Measurements from ENCODE around the gene TBC1D19.

The TBC1D19 gene

DNA sequence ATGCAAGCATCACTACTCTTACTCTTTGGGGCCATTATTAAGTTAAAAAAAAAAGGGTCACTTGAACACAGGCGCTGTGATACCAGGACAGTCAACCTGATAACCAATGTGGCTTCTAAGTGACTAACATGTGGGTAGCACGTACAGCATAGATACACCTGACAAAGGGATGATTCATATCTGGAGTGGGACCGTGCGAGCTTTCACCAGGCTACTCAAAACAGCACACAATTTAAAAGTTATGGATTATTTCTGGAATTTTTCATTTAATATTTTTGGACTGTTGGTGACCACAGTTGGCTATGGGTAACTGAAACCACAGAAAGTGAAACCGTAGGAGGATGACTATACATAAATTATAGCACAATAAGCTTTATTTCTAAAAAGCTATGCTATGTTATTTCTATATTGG is 162.9 kb downstream of the TBC1D19 start:
- DNase-seq, result no peak
- Histone ChIP-seq H3K27me3 (replicated peaks; ENCODE audit: control insufficient read depth, insufficient read depth, low read length, poor library complexity, severe bottlenecking) (no peaks in the 10 kb centered on the region), H3K4me3 (ENCODE audit: insufficient read depth, low read depth, low read length, poor library complexity, severe bottlenecking) (no peak overlapping the region), H3K36me3 (ENCODE audit: control insufficient read depth, insufficient read depth, low read length) (peaks cover 3% of the 10 kb centered on the region), H3K27ac (ENCODE audit: insufficient read depth, low read length, poor library complexity, severe bottlenecking) (no peak overlapping the region), H3K4me1 (ENCODE audit: control insufficient read depth, insufficient read depth, low read length, poor library complexity, severe bottlenecking) (no peaks in the 10 kb centered on the region), H3K9me3 (ENCODE audit: control insufficient read depth, low read length) (no peaks in the 10 kb centered on the region)

DNA sequence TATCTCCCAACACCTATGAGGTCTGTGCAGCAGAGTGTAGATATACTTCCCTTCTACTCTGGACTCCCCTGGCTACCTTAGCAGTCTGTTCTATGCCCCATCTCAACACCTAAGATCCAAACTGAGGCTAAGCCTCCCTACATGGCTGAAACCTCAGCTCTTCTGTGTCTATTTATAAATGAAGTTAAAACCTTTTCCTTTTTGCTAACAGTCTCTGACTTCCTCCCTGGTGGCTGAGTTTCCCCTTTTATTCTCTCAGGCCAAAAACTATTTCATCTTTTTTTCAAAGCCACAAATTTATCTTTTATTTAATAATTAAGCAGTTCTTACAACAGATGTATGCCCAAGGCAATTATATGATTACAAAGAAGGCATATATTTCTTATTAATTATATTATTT is 164.9 kb downstream of the TBC1D19 start:
- no peaks in the 10 kb centered on the region for H3K4me1 ChIP-seq (ENCODE audit: control insufficient read depth, insufficient read depth, low read length, poor library complexity, severe bottlenecking)
- H3K36me3 ChIP-seq (ENCODE audit: control insufficient read depth, insufficient read depth, low read length), result peaks cover 3% of the 10 kb centered on the region
- DNase-seq, result no peak
- H3K27me3 ChIP-seq (replicated peaks; ENCODE audit: control insufficient read depth, insufficient read depth, low read length, poor library complexity, severe bottlenecking), result no peaks in the 10 kb centered on the region
- no peak overlapping the region for H3K27ac ChIP-seq (ENCODE audit: insufficient read depth, low read length, poor library complexity, severe bottlenecking)
- H3K9me3 ChIP-seq (ENCODE audit: control insufficient read depth, low read length), result no peaks in the 10 kb centered on the region
- no peak overlapping the region for H3K4me3 ChIP-seq (ENCODE audit: insufficient read depth, low read depth, low read length, poor library complexity, severe bottlenecking)

DNA sequence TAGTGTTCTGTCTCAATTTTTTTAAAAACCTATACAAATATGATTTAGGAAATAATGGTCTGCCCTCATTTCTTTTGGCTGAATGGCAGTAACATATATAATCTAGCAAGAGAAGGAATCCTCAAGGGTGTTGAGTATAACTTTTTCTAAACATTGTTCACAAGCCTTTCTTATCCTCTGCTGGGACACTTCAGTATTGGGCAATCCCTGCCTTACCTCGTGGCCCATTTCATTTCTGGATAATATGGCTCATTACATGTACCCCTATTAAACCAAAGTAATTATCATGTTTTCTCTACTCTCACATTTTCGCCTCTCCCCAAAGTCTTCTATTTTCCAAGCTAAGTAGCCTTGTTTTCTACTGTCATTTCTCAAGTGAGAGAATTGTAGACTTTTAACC is 166.0 kb downstream of the TBC1D19 start:
- DNase-seq, result no peak
- Histone ChIP-seq H3K27me3 (replicated peaks; ENCODE audit: control insufficient read depth, insufficient read depth, low read length, poor library complexity, severe bottlenecking) (no peaks in the 10 kb centered on the region), H3K36me3 (ENCODE audit: control insufficient read depth, insufficient read depth, low read length) (peaks cover 3% of the 10 kb centered on the region), H3K9me3 (ENCODE audit: control insufficient read depth, low read length) (no peaks in the 10 kb centered on the region), H3K27ac (ENCODE audit: insufficient read depth, low read length, poor library complexity, severe bottlenecking) (no peak overlapping the region), H3K4me1 (ENCODE audit: control insufficient read depth, insufficient read depth, low read length, poor library complexity, severe bottlenecking) (no peaks in the 10 kb centered on the region), H3K4me3 (ENCODE audit: insufficient read depth, low read depth, low read length, poor library complexity, severe bottlenecking) (no peak overlapping the region)

DNA sequence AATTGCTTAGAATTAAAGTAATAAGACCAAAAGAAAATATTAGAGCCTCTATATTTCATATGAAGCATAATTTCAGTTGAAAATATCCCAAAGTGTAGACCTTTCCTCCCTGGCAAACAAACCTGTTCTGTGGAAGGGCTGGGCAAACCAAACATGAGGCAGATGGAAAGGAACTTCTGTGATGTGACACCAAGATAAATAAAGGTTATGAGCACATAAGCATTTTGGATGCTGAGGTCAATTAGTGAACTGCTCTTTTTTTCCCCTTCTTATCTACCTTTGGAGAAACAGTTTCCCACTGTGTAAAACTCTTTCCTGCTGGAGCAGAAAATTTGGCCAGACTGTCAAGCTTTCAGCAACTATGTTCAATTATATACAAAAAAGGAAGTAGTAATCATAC is 167.1 kb downstream of the TBC1D19 start:
- H3K27me3 ChIP-seq (replicated peaks; ENCODE audit: control insufficient read depth, insufficient read depth, low read length, poor library complexity, severe bottlenecking), result no peaks in the 10 kb centered on the region
- no peak for DNase-seq
- H3K36me3 ChIP-seq (ENCODE audit: control insufficient read depth, insufficient read depth, low read length), result peaks cover 3% of the 10 kb centered on the region
- H3K4me1 ChIP-seq (ENCODE audit: control insufficient read depth, insufficient read depth, low read length, poor library complexity, severe bottlenecking), result no peaks in the 10 kb centered on the region
- H3K9me3 ChIP-seq (ENCODE audit: control insufficient read depth, low read length), result no peaks in the 10 kb centered on the region
- no peak overlapping the region for H3K27ac ChIP-seq (ENCODE audit: insufficient read depth, low read length, poor library complexity, severe bottlenecking)
- H3K4me3 ChIP-seq (ENCODE audit: insufficient read depth, low read depth, low read length, poor library complexity, severe bottlenecking), result no peak overlapping the region

DNA sequence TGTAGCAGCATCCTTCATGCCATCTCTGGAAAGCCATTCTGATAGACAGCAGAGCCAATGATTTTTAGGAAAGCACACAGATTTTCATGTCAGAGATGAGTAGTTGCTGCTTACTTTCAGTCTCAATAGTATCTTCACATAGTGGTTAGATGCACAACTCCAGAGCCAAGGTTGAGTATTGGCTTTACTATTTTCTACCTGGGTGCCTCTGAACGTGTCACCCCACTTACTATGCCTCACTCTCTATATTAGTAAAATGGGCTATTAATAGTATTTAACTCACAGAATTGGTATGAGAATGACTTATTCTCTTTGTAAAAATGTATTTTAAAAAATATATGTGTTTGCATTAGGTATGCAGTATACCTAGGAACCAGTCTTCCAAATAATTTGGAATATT is 168.0 kb downstream of the TBC1D19 start:
- Histone ChIP-seq H3K27me3 (replicated peaks; ENCODE audit: control insufficient read depth, insufficient read depth, low read length, poor library complexity, severe bottlenecking) (no peaks in the 10 kb centered on the region), H3K4me3 (ENCODE audit: insufficient read depth, low read depth, low read length, poor library complexity, severe bottlenecking) (no peak overlapping the region), H3K9me3 (ENCODE audit: control insufficient read depth, low read length) (no peaks in the 10 kb centered on the region), H3K27ac (ENCODE audit: insufficient read depth, low read length, poor library complexity, severe bottlenecking) (no peak overlapping the region), H3K36me3 (ENCODE audit: control insufficient read depth, insufficient read depth, low read length) (peaks cover 3% of the 10 kb centered on the region), H3K4me1 (ENCODE audit: control insufficient read depth, insufficient read depth, low read length, poor library complexity, severe bottlenecking) (no peaks in the 10 kb centered on the region)
- DNase-seq, result no peak

DNA sequence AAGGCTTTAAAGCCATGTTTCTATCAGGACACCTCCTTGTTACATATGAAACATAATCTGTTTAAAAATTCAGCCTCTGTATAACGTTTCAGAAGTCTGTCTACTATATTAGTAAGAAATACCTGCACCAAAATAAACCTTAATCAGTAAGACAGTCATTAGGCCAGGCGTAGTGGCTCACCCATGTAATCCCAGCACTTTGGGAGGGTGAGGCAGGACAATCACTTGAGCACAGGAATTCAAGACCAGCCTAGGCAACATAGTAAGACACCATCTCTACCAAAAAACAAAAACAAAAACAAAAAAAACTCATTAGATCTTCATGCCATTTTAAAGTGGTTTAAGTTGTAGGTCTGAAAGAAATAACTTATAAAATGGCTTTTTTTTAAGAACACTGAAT is 169.3 kb downstream of the TBC1D19 start:
- Histone ChIP-seq H3K27me3 (replicated peaks; ENCODE audit: control insufficient read depth, insufficient read depth, low read length, poor library complexity, severe bottlenecking) (no peaks in the 10 kb centered on the region), H3K27ac (ENCODE audit: insufficient read depth, low read length, poor library complexity, severe bottlenecking) (no peak overlapping the region), H3K9me3 (ENCODE audit: control insufficient read depth, low read length) (no peaks in the 10 kb centered on the region), H3K4me3 (ENCODE audit: insufficient read depth, low read depth, low read length, poor library complexity, severe bottlenecking) (no peak overlapping the region), H3K4me1 (ENCODE audit: control insufficient read depth, insufficient read depth, low read length, poor library complexity, severe bottlenecking) (no peaks in the 10 kb centered on the region), H3K36me3 (ENCODE audit: control insufficient read depth, insufficient read depth, low read length) (peaks cover 3% of the 10 kb centered on the region)
- DNase-seq, result no peak

DNA sequence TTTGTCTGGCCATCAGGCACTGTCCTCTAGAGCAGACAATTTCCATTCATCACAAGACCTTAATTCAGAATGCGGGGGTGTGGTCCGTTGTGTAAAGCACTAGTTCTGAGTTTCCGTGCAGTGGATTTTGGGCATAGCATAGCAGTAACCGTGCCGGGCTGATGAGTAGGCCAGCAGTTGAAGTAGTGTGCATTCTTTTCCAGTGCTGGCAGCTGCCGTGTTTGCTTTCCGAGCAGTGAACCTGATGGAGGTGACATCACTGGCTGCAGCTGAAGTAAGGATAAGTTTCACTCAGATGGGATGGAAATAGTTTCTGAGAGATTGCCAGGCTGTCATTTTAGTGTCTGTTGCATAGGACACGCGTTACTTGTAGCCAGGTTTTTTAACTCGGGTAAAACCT is 169.7 kb downstream of the TBC1D19 start:
- Histone ChIP-seq H3K9me3 (ENCODE audit: control insufficient read depth, low read length) (no peaks in the 10 kb centered on the region), H3K4me3 (ENCODE audit: insufficient read depth, low read depth, low read length, poor library complexity, severe bottlenecking) (no peak overlapping the region), H3K27me3 (replicated peaks; ENCODE audit: control insufficient read depth, insufficient read depth, low read length, poor library complexity, severe bottlenecking) (no peaks in the 10 kb centered on the region), H3K4me1 (ENCODE audit: control insufficient read depth, insufficient read depth, low read length, poor library complexity, severe bottlenecking) (no peaks in the 10 kb centered on the region), H3K27ac (ENCODE audit: insufficient read depth, low read length, poor library complexity, severe bottlenecking) (no peak overlapping the region), H3K36me3 (ENCODE audit: control insufficient read depth, insufficient read depth, low read length) (peaks cover 3% of the 10 kb centered on the region)
- no peak for DNase-seq

DNA sequence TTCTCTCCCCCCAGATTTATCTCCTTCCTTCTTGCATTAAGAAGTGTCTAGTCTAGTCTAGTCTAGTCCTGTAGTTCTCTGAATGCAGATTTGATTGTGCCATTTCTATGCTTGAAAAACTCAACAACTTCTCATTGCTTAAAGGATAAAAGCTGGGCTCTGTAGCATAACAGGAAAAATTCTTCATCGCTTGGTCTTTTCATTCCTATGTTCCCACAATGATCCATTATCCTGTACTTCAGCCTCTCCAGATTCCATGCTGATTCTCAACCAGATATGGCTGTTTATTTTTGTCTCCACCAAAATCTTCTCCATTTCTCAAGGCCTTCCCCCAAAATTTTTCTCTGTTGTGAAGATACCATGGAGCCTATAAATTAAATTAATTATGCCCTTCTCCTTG is 173.9 kb downstream of the TBC1D19 start:
- Histone ChIP-seq H3K36me3 (ENCODE audit: control insufficient read depth, insufficient read depth, low read length) (no peaks in the 10 kb centered on the region), H3K4me1 (ENCODE audit: control insufficient read depth, insufficient read depth, low read length, poor library complexity, severe bottlenecking) (no peaks in the 10 kb centered on the region)

DNA sequence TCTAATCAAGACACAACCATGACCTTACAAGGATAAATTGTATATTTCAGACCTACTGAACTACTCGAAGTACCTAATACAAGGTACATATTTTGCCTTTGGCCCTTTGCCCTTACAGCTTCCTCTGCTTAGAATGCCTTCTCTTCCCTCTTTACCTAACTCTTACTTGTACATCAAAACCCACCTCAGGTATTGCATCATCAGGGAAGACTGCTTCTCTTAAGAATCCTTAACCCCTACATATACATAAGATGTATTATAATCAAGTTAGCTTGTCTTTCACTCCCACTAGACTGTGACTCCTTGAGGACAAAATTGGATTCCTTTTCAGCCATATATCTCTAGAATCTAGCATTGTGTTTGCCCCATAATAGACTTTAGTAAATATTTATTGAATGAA is 175.0 kb downstream of the TBC1D19 start:
- H3K4me3 ChIP-seq (ENCODE audit: insufficient read depth, low read depth, low read length, poor library complexity, severe bottlenecking), result no peak overlapping the region
- H3K4me1 ChIP-seq (ENCODE audit: control insufficient read depth, insufficient read depth, low read length, poor library complexity, severe bottlenecking), result no peaks in the 10 kb centered on the region
- H3K36me3 ChIP-seq (ENCODE audit: control insufficient read depth, insufficient read depth, low read length), result no peaks in the 10 kb centered on the region
- no peaks in the 10 kb centered on the region for H3K27me3 ChIP-seq (replicated peaks; ENCODE audit: control insufficient read depth, insufficient read depth, low read length, poor library complexity, severe bottlenecking)
- H3K9me3 ChIP-seq (ENCODE audit: control insufficient read depth, low read length), result no peaks in the 10 kb centered on the region
- H3K27ac ChIP-seq (ENCODE audit: insufficient read depth, low read length, poor library complexity, severe bottlenecking), result no peak overlapping the region
- no peak for DNase-seq

More for the DNA sequence above, 173.9 kb downstream of the TBC1D19 start:
- DNase-seq, result no peak
- H3K27me3 ChIP-seq (replicated peaks; ENCODE audit: control insufficient read depth, insufficient read depth, low read length, poor library complexity, severe bottlenecking), result no peaks in the 10 kb centered on the region
- H3K27ac ChIP-seq (ENCODE audit: insufficient read depth, low read length, poor library complexity, severe bottlenecking), result no peak overlapping the region
- no peaks in the 10 kb centered on the region for H3K9me3 ChIP-seq (ENCODE audit: control insufficient read depth, low read length)
- no peak overlapping the region for H3K4me3 ChIP-seq (ENCODE audit: insufficient read depth, low read depth, low read length, poor library complexity, severe bottlenecking)

DNA sequence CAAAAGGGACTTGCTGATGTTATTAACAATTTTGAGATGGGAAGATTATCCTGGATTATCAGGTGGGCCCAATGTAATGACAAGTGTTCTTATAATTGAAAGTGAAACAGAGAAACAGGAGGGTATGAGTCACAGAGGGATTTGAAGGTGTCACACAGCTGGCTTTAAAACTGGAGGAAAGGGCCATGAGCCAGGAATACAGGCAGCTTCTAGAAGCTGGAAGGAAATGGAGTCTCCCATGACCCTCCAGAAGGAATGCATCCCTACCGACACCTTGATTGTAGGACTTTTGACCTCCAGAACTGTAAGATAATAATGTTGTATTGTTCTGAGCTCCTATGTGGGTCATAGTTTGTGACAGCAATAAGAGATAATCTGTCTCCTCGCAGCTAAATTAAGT is 178.8 kb downstream of the TBC1D19 start:
- Histone ChIP-seq H3K27ac (ENCODE audit: insufficient read depth, low read length, poor library complexity, severe bottlenecking) (no peak overlapping the region), H3K4me1 (ENCODE audit: control insufficient read depth, insufficient read depth, low read length, poor library complexity, severe bottlenecking) (no peaks in the 10 kb centered on the region), H3K27me3 (replicated peaks; ENCODE audit: control insufficient read depth, insufficient read depth, low read length, poor library complexity, severe bottlenecking) (no peaks in the 10 kb centered on the region), H3K4me3 (ENCODE audit: insufficient read depth, low read depth, low read length, poor library complexity, severe bottlenecking) (no peak overlapping the region), H3K9me3 (ENCODE audit: control insufficient read depth, low read length) (no peaks in the 10 kb centered on the region), H3K36me3 (ENCODE audit: control insufficient read depth, insufficient read depth, low read length) (no peaks in the 10 kb centered on the region)
- DNase-seq, result no peak

DNA sequence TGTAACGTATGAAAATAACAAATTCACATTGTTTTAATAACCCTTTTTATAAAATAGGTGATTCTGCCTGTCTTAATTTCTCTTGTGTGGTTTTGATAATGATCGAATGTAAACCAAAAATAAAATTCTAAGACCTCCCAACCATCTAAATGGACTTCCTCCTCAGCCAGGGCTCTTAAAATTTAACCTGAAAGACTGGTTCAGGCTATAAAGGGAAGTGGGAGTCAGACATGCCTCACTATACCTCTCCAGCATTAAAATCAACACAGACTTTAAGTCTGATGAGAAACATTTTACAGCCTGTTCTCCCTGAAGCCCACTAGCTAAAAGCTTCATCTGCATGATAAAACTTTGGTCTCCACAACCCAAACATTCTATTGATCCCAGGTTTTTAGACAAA is 179.2 kb downstream of the TBC1D19 start:
- Histone ChIP-seq H3K36me3 (ENCODE audit: control insufficient read depth, insufficient read depth, low read length) (no peaks in the 10 kb centered on the region), H3K27me3 (replicated peaks; ENCODE audit: control insufficient read depth, insufficient read depth, low read length, poor library complexity, severe bottlenecking) (no peaks in the 10 kb centered on the region), H3K4me1 (ENCODE audit: control insufficient read depth, insufficient read depth, low read length, poor library complexity, severe bottlenecking) (no peaks in the 10 kb centered on the region), H3K9me3 (ENCODE audit: control insufficient read depth, low read length) (no peaks in the 10 kb centered on the region), H3K4me3 (ENCODE audit: insufficient read depth, low read depth, low read length, poor library complexity, severe bottlenecking) (no peak overlapping the region), H3K27ac (ENCODE audit: insufficient read depth, low read length, poor library complexity, severe bottlenecking) (no peak overlapping the region)
- DNase-seq, result no peak

Measured in effector memory CD4-positive, alpha-beta T cell (primary cell).